Astrocyte of the spinal cord (primary cell): ENCODE measurements around the gene ISG15.

ENCODE experiments used
- DNase-seq: peaks from one replicate; pipeline ENCODE4 v3.0.0; 2011; ENCODE audit warnings: low read depth, low spot score
- H3K4me3 ChIP-seq: 2 replicates; pipeline ENCODE4 v1.5.1; 2011; ENCODE audit warnings: low read depth, mild to moderate bottlenecking, low read length, moderate library complexity
- in situ Hi-C: cut with HindIII; loops from 2 replicates; pipeline ENCODE4 v1.10.0; 2017; ENCODE audit warnings: low sequenced_read_pairs
- TF ChIP-seq, protein P1 (sequence below): IDR thresholded peaks from 2 replicates; pipeline ENCODE4 v1.5.1; 2012; ENCODE audit warnings: low read depth, mild to moderate bottlenecking, low read length, inconsistent platforms

ISG15 gene

DNA sequence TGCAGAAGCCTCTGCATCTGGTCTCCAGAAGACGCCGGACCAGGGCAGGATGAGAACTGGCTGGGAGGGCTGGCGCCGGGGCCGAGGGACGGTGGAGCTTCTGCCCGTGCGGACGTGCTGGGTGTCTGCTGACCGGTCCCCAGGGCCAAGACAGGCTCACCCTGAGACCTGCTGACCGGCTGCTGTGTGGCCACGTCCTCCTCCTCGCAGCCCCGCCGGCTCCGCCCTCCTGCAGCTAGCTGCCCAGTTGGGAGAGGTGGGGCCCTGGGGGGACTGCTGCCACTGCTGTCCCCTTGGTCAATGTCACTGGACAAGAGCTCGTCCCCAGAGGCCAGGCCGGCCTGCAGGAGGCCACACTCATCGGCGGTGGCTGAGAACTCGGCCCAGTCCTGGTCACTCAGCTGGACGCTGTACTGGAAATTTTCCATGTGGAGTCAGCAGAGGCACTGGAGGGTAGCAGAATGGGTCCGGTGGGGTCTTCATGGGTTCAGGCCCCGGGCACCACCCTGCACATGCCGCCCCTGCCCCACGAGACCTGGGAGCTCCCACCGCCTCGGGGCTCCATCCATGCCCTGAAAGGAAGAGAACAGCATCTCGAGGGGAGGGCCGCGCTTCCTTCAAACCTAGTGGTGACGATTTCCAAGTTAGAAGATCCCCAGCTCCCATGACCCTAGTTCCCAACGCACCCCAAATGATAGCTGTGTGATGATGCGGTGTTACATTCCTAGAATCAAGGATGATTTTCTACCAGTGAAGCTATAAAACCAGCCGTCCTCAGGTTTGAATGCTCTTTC lies 32.5 kb upstream of the ISG15 start:
- TF ChIP-seq, protein P1, sequence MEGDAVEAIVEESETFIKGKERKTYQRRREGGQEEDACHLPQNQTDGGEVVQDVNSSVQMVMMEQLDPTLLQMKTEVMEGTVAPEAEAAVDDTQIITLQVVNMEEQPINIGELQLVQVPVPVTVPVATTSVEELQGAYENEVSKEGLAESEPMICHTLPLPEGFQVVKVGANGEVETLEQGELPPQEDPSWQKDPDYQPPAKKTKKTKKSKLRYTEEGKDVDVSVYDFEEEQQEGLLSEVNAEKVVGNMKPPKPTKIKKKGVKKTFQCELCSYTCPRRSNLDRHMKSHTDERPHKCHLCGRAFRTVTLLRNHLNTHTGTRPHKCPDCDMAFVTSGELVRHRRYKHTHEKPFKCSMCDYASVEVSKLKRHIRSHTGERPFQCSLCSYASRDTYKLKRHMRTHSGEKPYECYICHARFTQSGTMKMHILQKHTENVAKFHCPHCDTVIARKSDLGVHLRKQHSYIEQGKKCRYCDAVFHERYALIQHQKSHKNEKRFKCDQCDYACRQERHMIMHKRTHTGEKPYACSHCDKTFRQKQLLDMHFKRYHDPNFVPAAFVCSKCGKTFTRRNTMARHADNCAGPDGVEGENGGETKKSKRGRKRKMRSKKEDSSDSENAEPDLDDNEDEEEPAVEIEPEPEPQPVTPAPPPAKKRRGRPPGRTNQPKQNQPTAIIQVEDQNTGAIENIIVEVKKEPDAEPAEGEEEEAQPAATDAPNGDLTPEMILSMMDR: no peak
- in situ Hi-C loops: no loop called here
- no peak for DNase-seq
- no peak overlapping the region for H3K4me3 ChIP-seq

DNA sequence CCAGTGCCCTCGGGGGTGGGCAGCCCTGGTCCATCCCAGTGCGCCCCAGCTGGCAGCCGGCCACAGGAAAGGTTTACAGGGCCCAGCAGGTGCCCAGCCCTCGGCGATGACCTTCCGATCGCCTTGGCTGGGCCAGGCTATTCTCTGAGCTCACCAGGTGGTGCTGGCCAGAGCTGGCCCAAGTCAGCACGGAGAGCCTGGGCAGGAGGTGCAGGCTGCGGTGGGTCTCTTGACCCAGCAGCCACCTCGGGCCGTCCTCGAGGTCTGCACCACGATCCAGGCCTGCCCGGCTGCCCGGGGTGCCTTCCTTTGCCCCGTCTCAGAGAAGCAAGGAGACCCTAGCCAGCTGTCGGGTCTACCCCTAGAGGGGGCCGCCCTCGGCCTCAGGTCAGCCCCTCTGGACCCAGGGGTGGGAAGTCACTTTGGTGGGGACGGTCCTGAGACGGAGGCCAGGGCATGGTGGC lies 31.8 kb upstream of the ISG15 start:
- DNase-seq: no peak
- H3K4me3 ChIP-seq: no peak overlapping the region
- in situ Hi-C loops: no loop called here
- TF ChIP-seq, protein P1: no peak

DNA sequence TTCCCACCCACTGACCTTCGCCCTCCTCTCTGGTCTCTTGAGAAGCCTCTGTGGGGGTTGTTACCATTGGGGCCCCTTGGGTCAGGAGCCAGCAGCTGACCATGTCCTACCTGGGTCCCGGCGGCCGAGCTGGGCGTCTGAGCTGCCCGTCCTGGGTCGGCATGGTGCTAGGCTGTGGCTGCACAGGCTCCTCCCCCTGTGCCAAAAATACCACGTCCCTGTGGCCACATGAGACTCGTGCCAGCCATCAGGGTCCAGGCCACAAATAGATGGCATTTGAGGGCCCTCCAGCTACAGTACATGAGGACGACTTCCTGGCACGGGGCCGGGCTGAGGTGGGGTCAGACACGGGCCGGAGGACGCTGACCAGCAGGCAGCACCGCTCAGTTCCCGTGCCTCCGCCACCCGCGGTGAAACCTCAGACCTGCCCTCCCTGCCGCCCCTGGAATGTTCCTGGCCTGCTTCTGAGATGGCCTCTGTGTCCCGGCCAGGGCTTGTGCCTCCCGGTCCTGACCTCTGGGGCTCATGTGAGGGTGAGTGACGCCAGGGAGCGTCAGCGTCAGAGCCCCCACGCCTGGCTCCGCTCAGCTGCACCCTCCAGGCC lies 31.2 kb upstream of the ISG15 start, which contains the start of gene PERM1:
PERM1 (minus strand) TSS at position 139 of the 604 bp plus-strand sequence. CDS start 1,064 bp downstream, outside the sequence.
- no peak for DNase-seq
- in situ Hi-C loops: no loop called here

DNA sequence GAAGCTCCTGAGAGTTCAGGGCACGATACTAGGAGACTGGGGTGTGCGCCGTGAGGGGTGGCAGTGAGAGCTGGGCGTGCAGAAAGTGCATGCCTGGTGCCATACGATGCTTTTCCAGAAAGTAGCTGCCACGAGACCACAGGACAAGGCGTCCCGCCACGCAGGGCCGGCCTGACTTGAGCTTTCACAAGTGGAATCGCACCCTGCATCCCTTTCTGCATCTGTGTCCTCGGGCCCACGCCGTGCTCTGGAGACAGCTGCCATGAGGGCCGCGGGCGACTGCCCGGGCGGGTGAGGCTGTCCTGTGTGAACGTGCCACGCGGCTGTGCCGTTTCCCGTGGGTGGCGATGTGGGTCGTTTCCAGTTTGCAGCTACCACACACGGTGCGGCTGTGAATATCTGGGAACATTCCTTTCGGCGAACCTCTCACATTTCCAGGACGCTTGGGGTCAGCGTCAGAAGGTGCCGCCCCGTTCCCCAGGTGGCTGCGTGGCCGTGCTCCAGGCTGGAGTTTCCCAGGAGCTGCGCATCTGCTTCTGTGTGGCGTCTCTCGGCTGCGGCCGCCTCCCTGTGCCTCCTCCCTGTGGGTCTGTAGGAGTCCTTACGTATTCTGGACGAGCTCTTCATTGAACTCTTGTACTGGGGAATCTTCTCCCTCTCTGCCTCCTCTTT lies 30.4 kb upstream of the ISG15 start:
- TF ChIP-seq, protein P1: no peak
- in situ Hi-C loops: no loop called here
- H3K4me3 ChIP-seq: no peak overlapping the region
- DNase-seq: no peak

More for the DNA sequence above, 31.2 kb upstream of the ISG15 start, which contains the start of gene PERM1:
- H3K4me3 ChIP-seq: no peak within 1 kb of the TSS
- TF ChIP-seq, protein P1: no peak

DNA sequence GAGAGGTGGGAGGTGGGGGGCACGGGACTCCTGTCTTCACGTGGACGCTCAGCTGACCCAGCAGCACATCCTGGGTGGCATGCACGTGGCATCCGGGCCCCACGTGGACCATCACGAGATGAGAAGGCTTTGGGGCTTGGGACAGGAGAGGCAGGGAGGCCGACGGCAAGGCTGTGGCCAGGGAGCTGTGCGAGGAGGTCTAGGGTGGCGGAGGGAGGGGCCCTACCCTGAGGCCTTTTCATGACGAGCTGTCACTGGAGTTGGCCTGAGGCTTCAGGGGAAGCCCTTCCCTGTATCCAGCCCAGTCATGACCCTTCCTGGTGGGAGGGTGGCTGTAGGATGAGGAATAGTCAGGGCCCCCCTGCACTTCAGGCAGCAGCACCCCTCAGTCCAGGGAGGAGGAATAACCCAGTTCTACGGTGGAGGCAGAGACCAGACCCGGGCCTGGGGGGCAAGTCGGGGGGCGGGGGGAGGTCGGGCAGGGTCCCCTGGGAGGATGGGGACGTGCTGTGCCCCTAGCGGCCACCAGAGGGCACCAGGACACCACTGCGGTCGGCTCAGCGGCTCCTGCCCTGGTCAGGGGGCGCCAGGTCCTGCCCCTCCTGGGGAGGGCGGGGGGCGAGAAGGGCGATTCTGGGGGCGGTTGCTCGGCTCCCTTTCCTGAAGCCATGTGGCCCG lies 29.4 kb upstream of the ISG15 start:
- DNase-seq: no peak
- TF ChIP-seq, protein P1: peak; percentile 80
- no peak overlapping the region for H3K4me3 ChIP-seq
- in situ Hi-C loops: no loop called here

DNA sequence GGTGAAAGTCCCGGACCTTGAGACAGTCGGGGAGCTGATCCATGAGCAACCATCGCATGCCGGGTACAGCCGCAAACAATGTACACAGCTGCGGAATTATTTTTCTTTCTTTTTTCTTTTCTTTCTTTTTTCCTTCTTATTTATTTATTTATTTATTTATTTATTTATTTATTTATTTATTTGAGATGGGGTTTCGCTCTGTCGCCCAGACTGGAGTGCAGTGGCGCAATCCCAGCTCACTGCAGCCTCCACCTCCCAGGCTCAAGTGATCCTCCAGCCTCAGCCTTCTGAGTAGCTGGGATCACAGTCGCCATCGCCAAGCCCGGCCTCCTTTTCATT lies 28.9 kb upstream of the ISG15 start:
- no peak overlapping the region for H3K4me3 ChIP-seq
- TF ChIP-seq, protein P1: no peak
- DNase-seq: no peak

More for the DNA sequence above, 28.9 kb upstream of the ISG15 start:
- in situ Hi-C loops: no loop called here
